ENCODE measurements around the gene ALK. TPM values are rescaled to one million over a fixed set of nuclear protein-coding genes. Genes with fewer than 3 reads are reported as not detected.
A peak's percentile ranks its signal among the peaks of the same experiment; 100 is the strongest.
"Not testable (repeated sequence)": the region's sequence is repeated elsewhere in the genome, so short reads cannot be mapped to it uniquely, and the experiment has no call there.

ALK gene
- polyA plus RNA-seq, 4 donors, result 0.04 to 0.98 TPM; not detected in 2

GRCh38 chr2:29761278-29761677 lies 160.1 kb downstream of the ALK start:
- Histone ChIP-seq H3K27me3 (ENCODE audit: control insufficient read depth in 3 of 3, insufficient read depth in 3 of 3, low read length in 3 of 3) (no peaks in the 10 kb centered on the region), H3K27ac (ENCODE audit: low read depth in 1 of 3, low read length in 2 of 3) (no peak overlapping the region), H3K9me3 (ENCODE audit: control insufficient read depth in 2 of 2, insufficient read depth in 1 of 2, low read depth in 1 of 2, low read length in 1 of 2) (no peaks in the 10 kb centered on the region), H3K4me3 (ENCODE audit: low read depth in 1 of 3, low read length in 3 of 3) (no peak overlapping the region), H3K36me3 (ENCODE audit: control insufficient read depth in 3 of 3, insufficient read depth in 2 of 3, low read depth in 1 of 3, low read length in 3 of 3) (no peaks in the 10 kb centered on the region), H3K4me1 (ENCODE audit: control insufficient read depth in 3 of 3, insufficient read depth in 2 of 3, low read depth in 1 of 3, low read length in 2 of 3) (no peaks in the 10 kb centered on the region)
- DNase-seq (no peak), FAIRE-seq (no peak)
- 10 to 54% (median 31%) methylated on average over 1 of the region's 1 CpG for WGBS, 3 donors

GRCh38 chr2:29760008-29760407 lies 161.4 kb downstream of the ALK start:
- H3K9me3 ChIP-seq (ENCODE audit: control insufficient read depth in 2 of 2, insufficient read depth in 1 of 2, low read depth in 1 of 2, low read length in 1 of 2), result no peaks in the 10 kb centered on the region
- FAIRE-seq (no peak), DNase-seq (no peak)
- no peaks in the 10 kb centered on the region for H3K27me3 ChIP-seq (ENCODE audit: control insufficient read depth in 3 of 3, insufficient read depth in 3 of 3, low read length in 3 of 3)
- H3K36me3 ChIP-seq (ENCODE audit: control insufficient read depth in 3 of 3, insufficient read depth in 2 of 3, low read depth in 1 of 3, low read length in 3 of 3), result no peaks in the 10 kb centered on the region
- H3K27ac ChIP-seq (ENCODE audit: low read depth in 1 of 3, low read length in 2 of 3), result no peak overlapping the region
- no peak overlapping the region for H3K4me3 ChIP-seq (ENCODE audit: low read depth in 1 of 3, low read length in 3 of 3)
- 88 to 94% (median 91%) methylated on average over 3 of the region's 3 CpGs for WGBS, 3 donors
- no peaks in the 10 kb centered on the region for H3K4me1 ChIP-seq (ENCODE audit: control insufficient read depth in 3 of 3, insufficient read depth in 2 of 3, low read depth in 1 of 3, low read length in 2 of 3)

DNA sequence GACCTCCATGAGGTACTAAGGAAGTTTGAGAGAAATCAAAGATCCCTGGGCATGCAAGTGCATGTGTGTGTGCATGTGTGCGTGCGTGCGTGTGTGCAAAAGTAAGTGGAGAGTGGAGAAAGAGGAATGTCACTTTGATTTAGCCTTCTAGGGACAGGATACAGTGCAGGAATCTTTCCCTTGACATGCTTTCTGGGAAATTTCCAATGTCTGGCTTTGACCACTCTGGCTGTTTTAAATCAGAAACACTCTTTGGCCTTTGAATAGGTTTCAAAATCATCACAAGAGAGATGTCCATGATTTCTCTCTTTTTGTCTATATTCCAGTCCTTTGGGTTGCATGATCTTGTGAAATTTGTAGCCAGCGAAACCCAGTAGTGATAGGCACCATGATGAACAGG lies 162.0 kb downstream of the ALK start:
- H3K4me3 ChIP-seq (ENCODE audit: low read depth in 1 of 3, low read length in 3 of 3), result no peak overlapping the region
- 73 to 93% (median 88%) methylated on average over 4 of the region's 4 CpGs for WGBS, 3 donors
- H3K36me3 ChIP-seq (ENCODE audit: control insufficient read depth in 3 of 3, insufficient read depth in 2 of 3, low read depth in 1 of 3, low read length in 3 of 3), result no peaks in the 10 kb centered on the region
- no peak for FAIRE-seq
- H3K27me3 ChIP-seq (ENCODE audit: control insufficient read depth in 3 of 3, insufficient read depth in 3 of 3, low read length in 3 of 3), result no peaks in the 10 kb centered on the region
- no peaks in the 10 kb centered on the region for H3K4me1 ChIP-seq (ENCODE audit: control insufficient read depth in 3 of 3, insufficient read depth in 2 of 3, low read depth in 1 of 3, low read length in 2 of 3)
- no peak for DNase-seq
- H3K9me3 ChIP-seq (ENCODE audit: control insufficient read depth in 2 of 2, insufficient read depth in 1 of 2, low read depth in 1 of 2, low read length in 1 of 2), result no peaks in the 10 kb centered on the region
- H3K27ac ChIP-seq (ENCODE audit: low read depth in 1 of 3, low read length in 2 of 3), result no peak overlapping the region

DNA sequence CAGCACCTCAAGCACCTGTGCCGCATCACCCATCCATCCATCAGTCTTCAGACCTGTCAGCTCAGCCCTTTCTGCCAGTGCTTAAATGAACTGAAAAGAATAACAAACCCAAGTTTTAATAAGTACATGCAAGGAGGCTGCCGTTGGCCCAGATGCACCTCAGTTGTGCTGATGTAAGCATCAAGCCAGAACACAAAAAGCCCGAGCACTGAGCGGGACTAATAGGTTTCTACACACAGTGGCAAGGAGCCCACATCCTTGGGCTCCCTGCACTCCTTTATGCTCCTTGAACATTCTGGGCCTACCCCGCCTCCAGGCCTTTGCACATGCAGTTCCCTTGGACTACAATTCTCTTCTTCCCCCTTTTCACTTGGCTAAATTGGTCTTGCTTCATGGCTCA lies 165.6 kb downstream of the ALK start:
- Histone ChIP-seq H3K27me3 (ENCODE audit: control insufficient read depth in 3 of 3, insufficient read depth in 3 of 3, low read length in 3 of 3) (no peaks in the 10 kb centered on the region), H3K27ac (ENCODE audit: low read depth in 1 of 3, low read length in 2 of 3) (no peak overlapping the region), H3K4me1 (ENCODE audit: control insufficient read depth in 3 of 3, insufficient read depth in 2 of 3, low read depth in 1 of 3, low read length in 2 of 3) (peaks cover 0 to 2% (median 0%) of the 10 kb centered on the region in 3 donors), H3K36me3 (ENCODE audit: control insufficient read depth in 3 of 3, insufficient read depth in 2 of 3, low read depth in 1 of 3, low read length in 3 of 3) (no peaks in the 10 kb centered on the region), H3K4me3 (ENCODE audit: low read depth in 1 of 3, low read length in 3 of 3) (no peak overlapping the region), H3K9me3 (ENCODE audit: control insufficient read depth in 2 of 2, insufficient read depth in 1 of 2, low read depth in 1 of 2, low read length in 1 of 2) (no peaks in the 10 kb centered on the region)
- no peak for FAIRE-seq
- no peak for DNase-seq
- WGBS, 3 donors, result 88 to 90% (median 90%) methylated on average over 5 of the region's 5 CpGs

DNA sequence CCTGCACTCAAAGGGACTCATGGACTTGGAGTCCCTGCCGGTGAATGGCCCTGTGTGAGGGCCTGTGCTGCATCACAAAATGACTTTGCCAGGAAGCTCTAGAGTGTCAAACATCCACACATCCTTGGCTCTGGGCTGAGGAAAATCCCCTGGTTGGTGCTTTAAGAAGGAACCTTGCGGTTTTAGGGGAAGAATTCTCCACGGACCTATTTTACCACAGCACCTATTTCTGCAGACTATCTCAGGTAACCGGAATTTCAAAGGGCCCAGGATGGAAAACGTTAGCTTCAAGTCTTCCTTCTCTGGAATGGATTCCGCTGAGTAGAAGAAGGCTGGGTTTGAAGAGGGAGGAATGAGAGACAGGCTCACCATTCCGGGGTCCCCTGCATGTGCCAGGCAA lies 166.2 kb downstream of the ALK start:
- no peak for FAIRE-seq
- Histone ChIP-seq H3K36me3 (ENCODE audit: control insufficient read depth in 3 of 3, insufficient read depth in 2 of 3, low read depth in 1 of 3, low read length in 3 of 3) (no peaks in the 10 kb centered on the region), H3K4me1 (ENCODE audit: control insufficient read depth in 3 of 3, insufficient read depth in 2 of 3, low read depth in 1 of 3, low read length in 2 of 3) (peaks cover 0 to 2% (median 0%) of the 10 kb centered on the region in 3 donors), H3K27me3 (ENCODE audit: control insufficient read depth in 3 of 3, insufficient read depth in 3 of 3, low read length in 3 of 3) (no peaks in the 10 kb centered on the region), H3K27ac (ENCODE audit: low read depth in 1 of 3, low read length in 2 of 3) (no peak overlapping the region), H3K4me3 (ENCODE audit: low read depth in 1 of 3, low read length in 3 of 3) (no peak overlapping the region), H3K9me3 (ENCODE audit: control insufficient read depth in 2 of 2, insufficient read depth in 1 of 2, low read depth in 1 of 2, low read length in 1 of 2) (no peaks in the 10 kb centered on the region)
- 86 to 92% (median 88%) methylated on average over 7 of the region's 7 CpGs for WGBS, 3 donors
- DNase-seq, result no peak

DNA sequence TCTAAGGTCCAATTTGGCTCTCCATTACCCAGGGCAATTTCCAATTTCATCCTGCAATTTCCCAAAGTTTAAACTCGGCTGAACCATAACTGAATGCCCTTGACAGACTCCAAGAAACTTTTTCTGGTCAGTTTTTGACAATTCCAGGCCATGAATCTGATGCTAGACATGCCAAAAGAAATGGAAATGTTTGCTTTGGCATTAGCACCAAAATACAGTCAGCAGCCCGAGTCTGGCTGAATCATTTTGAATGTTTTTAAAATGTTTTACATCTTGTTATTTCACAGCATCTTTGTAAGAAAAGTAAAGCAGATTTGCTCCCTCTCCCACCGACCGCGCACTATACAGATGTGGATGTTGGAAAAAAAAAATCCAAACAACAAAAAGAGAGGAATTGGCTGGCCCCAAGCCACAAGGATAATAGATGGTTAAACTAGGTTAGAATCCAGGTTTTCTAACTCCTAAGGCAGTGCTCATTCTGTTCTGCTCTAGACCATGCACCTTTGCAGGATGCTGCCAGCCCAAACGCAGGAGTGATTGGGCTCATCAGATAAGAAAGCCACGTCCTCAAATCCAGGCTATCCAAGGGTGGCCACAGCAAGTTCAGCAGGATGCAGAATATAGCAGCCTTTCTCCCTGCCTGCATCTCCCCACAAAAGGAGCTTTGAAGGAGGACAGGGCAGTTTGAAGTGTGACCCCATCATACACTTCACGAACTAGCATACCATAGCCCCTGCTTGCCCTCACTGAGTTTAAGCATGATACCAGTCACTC lies 167.5 kb downstream of the ALK start:
- H3K4me3 ChIP-seq (ENCODE audit: low read depth in 1 of 3, low read length in 3 of 3), result no peak overlapping the region
- no peaks in the 10 kb centered on the region for H3K36me3 ChIP-seq (ENCODE audit: control insufficient read depth in 3 of 3, insufficient read depth in 2 of 3, low read depth in 1 of 3, low read length in 3 of 3)
- no peaks in the 10 kb centered on the region for H3K9me3 ChIP-seq (ENCODE audit: control insufficient read depth in 2 of 2, insufficient read depth in 1 of 2, low read depth in 1 of 2, low read length in 1 of 2)
- no peak for FAIRE-seq
- H3K27me3 ChIP-seq (ENCODE audit: control insufficient read depth in 3 of 3, insufficient read depth in 3 of 3, low read length in 3 of 3), result no peaks in the 10 kb centered on the region
- no peak overlapping the region for H3K27ac ChIP-seq (ENCODE audit: low read depth in 1 of 3, low read length in 2 of 3)
- DNase-seq, result no peak
- H3K4me1 ChIP-seq (ENCODE audit: control insufficient read depth in 3 of 3, insufficient read depth in 2 of 3, low read depth in 1 of 3, low read length in 2 of 3), result peaks cover 0 to 2% (median 0%) of the 10 kb centered on the region in 3 donors
- 19 to 49% (median 36%) methylated on average over 8 of the region's 8 CpGs for WGBS, 3 donors

- Histone ChIP-seq H3K27ac (ENCODE audit: low read depth in 1 of 3, low read length in 2 of 3) (no peak overlapping the region), H3K9me3 (ENCODE audit: control insufficient read depth in 2 of 2, insufficient read depth in 1 of 2, low read depth in 1 of 2, low read length in 1 of 2) (no peaks in the 10 kb centered on the region), H3K4me3 (ENCODE audit: low read depth in 1 of 3, low read length in 3 of 3) (no peak overlapping the region), H3K27me3 (ENCODE audit: control insufficient read depth in 3 of 3, insufficient read depth in 3 of 3, low read length in 3 of 3) (no peaks in the 10 kb centered on the region), H3K4me1 (ENCODE audit: control insufficient read depth in 3 of 3, insufficient read depth in 2 of 3, low read depth in 1 of 3, low read length in 2 of 3) (peaks cover 0 to 2% (median 0%) of the 10 kb centered on the region in 3 donors), H3K36me3 (ENCODE audit: control insufficient read depth in 3 of 3, insufficient read depth in 2 of 3, low read depth in 1 of 3, low read length in 3 of 3) (no peaks in the 10 kb centered on the region)
- peak in 1 of 2 donors; percentile 9 for DNase-seq
- WGBS, 3 donors, result 34 to 65% (median 48%) methylated on average over 6 of the region's 6 CpGs
- no peak for FAIRE-seq
Observed at GRCh38 chr2:29751390-29751789, 170.0 kb downstream of the ALK start.

GRCh38 chr2:29750463-29750862 lies 170.9 kb downstream of the ALK start:
- not testable (repeated sequence) for H3K27ac ChIP-seq (ENCODE audit: low read depth in 1 of 3, low read length in 2 of 3); H3K9me3 ChIP-seq (ENCODE audit: control insufficient read depth in 2 of 2, insufficient read depth in 1 of 2, low read depth in 1 of 2, low read length in 1 of 2); H3K4me3 ChIP-seq (ENCODE audit: low read depth in 1 of 3, low read length in 3 of 3); H3K4me1 ChIP-seq (ENCODE audit: control insufficient read depth in 3 of 3, insufficient read depth in 2 of 3, low read depth in 1 of 3, low read length in 2 of 3); DNase-seq; H3K36me3 ChIP-seq (ENCODE audit: control insufficient read depth in 3 of 3, insufficient read depth in 2 of 3, low read depth in 1 of 3, low read length in 3 of 3); FAIRE-seq; H3K27me3 ChIP-seq (ENCODE audit: control insufficient read depth in 3 of 3, insufficient read depth in 3 of 3, low read length in 3 of 3)
- 89 to 92% (median 91%) methylated on average over 3 of the region's 3 CpGs for WGBS, 3 donors

- Histone ChIP-seq H3K36me3 (ENCODE audit: control insufficient read depth in 3 of 3, insufficient read depth in 2 of 3, low read depth in 1 of 3, low read length in 3 of 3) (no peaks in the 10 kb centered on the region), H3K27me3 (ENCODE audit: control insufficient read depth in 3 of 3, insufficient read depth in 3 of 3, low read length in 3 of 3) (no peaks in the 10 kb centered on the region), H3K27ac (ENCODE audit: low read depth in 1 of 3, low read length in 2 of 3) (no peak overlapping the region), H3K4me3 (ENCODE audit: low read depth in 1 of 3, low read length in 3 of 3) (no peak overlapping the region), H3K9me3 (ENCODE audit: control insufficient read depth in 2 of 2, insufficient read depth in 1 of 2, low read depth in 1 of 2, low read length in 1 of 2) (no peaks in the 10 kb centered on the region), H3K4me1 (ENCODE audit: control insufficient read depth in 3 of 3, insufficient read depth in 2 of 3, low read depth in 1 of 3, low read length in 2 of 3) (peaks cover 0 to 2% (median 0%) of the 10 kb centered on the region in 3 donors)
- WGBS, 3 donors, result 17 to 61% (median 32%) methylated on average over 5 of the region's 5 CpGs
- no peak for FAIRE-seq
- DNase-seq, result no peak
Observed at GRCh38 chr2:29749843-29750242, 171.5 kb downstream of the ALK start.
